ENCODE measurements around the gene ZNF236.

The ZNF236 gene

GRCh38 chr18:77001979-77002378 lies 179.6 kb downstream of the ZNF236 start:
- in situ Hi-C loops (cut with MboI; ENCODE audit: low sequenced_read_pairs): loop anchor here (10.0 kb wide), 1 partner anchor 53 kb away; no protein-coding TSS in a partner anchor

GRCh38 chr18:77002496-77002895 lies 180.1 kb downstream of the ZNF236 start:
- in situ Hi-C loops (cut with MboI; ENCODE audit: low sequenced_read_pairs): loop anchor here (10.0 kb wide), 1 partner anchor 52 kb away; no protein-coding TSS in a partner anchor

- in situ Hi-C loops (cut with MboI; ENCODE audit: low sequenced_read_pairs): loop anchor here (10.0 kb wide), 1 partner anchor 51 kb away; no protein-coding TSS in a partner anchor
Observed at GRCh38 chr18:77003316-77003715, 181.0 kb downstream of the ZNF236 start.

- in situ Hi-C loops (cut with MboI; ENCODE audit: low sequenced_read_pairs): loop anchor here (10.0 kb wide), 1 partner anchor 50 kb away; no protein-coding TSS in a partner anchor
Observed at GRCh38 chr18:77004555-77005380, 182.4 kb downstream of the ZNF236 start.

- in situ Hi-C loops (cut with MboI; ENCODE audit: low sequenced_read_pairs): loop anchor here (10.0 kb wide), 1 partner anchor 49 kb away; no protein-coding TSS in a partner anchor
Observed at GRCh38 chr18:77005651-77006195, 183.4 kb downstream of the ZNF236 start.

- in situ Hi-C loops (cut with MboI; ENCODE audit: low sequenced_read_pairs): loop anchor here (10.0 kb wide), 1 partner anchor 48 kb away; no protein-coding TSS in a partner anchor
Observed at GRCh38 chr18:77006305-77007175, 184.2 kb downstream of the ZNF236 start.

GRCh38 chr18:77007251-77007650 lies 184.9 kb downstream of the ZNF236 start:
- in situ Hi-C loops (cut with MboI; ENCODE audit: low sequenced_read_pairs): loop anchor here (10.0 kb wide), 1 partner anchor 48 kb away; no protein-coding TSS in a partner anchor

- in situ Hi-C loops (cut with MboI; ENCODE audit: low sequenced_read_pairs): loop anchor here (10.0 kb wide), 1 partner anchor 47 kb away; no protein-coding TSS in a partner anchor
Observed at GRCh38 chr18:77008006-77008405, 185.6 kb downstream of the ZNF236 start.

GRCh38 chr18:77008576-77009315 lies 186.4 kb downstream of the ZNF236 start:
- in situ Hi-C loops (cut with MboI; ENCODE audit: low sequenced_read_pairs): loop anchor here (10.0 kb wide), 1 partner anchor 46 kb away; no protein-coding TSS in a partner anchor

GRCh38 chr18:77009675-77010074 lies 187.3 kb downstream of the ZNF236 start:
- in situ Hi-C loops (cut with MboI; ENCODE audit: low sequenced_read_pairs): loop anchor here (10.0 kb wide), 1 partner anchor 45 kb away; no protein-coding TSS in a partner anchor

GRCh38 chr18:77012120-77012519 lies 189.8 kb downstream of the ZNF236 start:
- in situ Hi-C loops (cut with MboI; ENCODE audit: low sequenced_read_pairs): no loop called here

- in situ Hi-C loops (cut with MboI; ENCODE audit: low sequenced_read_pairs): no loop called here
Observed at GRCh38 chr18:77012806-77013541, 190.6 kb downstream of the ZNF236 start.

GRCh38 chr18:77013811-77014521 lies 191.6 kb downstream of the ZNF236 start:
- in situ Hi-C loops (cut with MboI; ENCODE audit: low sequenced_read_pairs): no loop called here

GRCh38 chr18:77014538-77014937 lies 192.2 kb downstream of the ZNF236 start:
- in situ Hi-C loops (cut with MboI; ENCODE audit: low sequenced_read_pairs): no loop called here

- in situ Hi-C loops (cut with MboI; ENCODE audit: low sequenced_read_pairs): no loop called here
Observed at GRCh38 chr18:77015169-77015568, 192.8 kb downstream of the ZNF236 start.

GRCh38 chr18:77015771-77016710 lies 193.7 kb downstream of the ZNF236 start:
- in situ Hi-C loops (cut with MboI; ENCODE audit: low sequenced_read_pairs): no loop called here

GRCh38 chr18:77016936-77017335 lies 194.6 kb downstream of the ZNF236 start:
- in situ Hi-C loops (cut with MboI; ENCODE audit: low sequenced_read_pairs): no loop called here

- in situ Hi-C loops (cut with MboI; ENCODE audit: low sequenced_read_pairs): no loop called here
Observed at GRCh38 chr18:77017355-77017754, 195.0 kb downstream of the ZNF236 start.
